ENCODE data around the gene ZNF717.

The ZNF717 gene

DNA sequence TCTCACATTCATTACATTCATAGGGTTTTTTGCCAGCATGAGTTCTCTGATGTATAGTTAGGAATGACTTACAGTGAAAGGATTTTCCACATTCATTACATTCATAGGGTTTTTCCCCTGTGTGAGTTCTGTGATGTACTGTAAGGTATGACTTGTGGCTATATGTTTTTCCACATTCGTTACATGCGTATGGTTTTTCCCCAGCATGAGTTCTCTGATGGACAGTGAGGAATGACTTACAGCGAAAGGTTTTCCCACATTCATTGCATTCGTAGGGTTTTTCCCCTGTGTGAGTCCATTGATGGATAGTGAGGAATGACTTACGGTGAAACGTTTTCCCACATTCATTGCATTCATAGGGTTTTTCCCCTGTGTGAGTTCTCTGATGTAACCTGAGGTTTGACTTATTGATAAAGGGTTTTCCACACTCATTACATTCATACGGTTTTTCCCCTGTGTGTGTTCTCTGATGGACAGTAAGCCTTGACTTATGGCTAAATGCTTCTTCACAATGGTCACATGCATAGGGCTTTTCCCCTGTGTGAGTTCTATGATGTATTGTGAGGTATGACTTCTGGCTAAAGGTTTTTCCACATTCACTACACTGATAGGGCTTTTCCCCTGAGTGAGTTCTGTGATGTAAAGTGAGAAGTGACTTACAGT, 47.4 kb downstream of the ZNF717 start:
- no peak for ATAC-seq
- TF ChIP-seq CREB5 (CRISPR knock-in tag; IDR thresholded peaks at IDR 0.05; ENCODE audit: low read depth), result no peak
- no peak for TF ChIP-seq ISL1 (CRISPR knock-in tag; IDR thresholded peaks at IDR 0.05)
- no peak for TF ChIP-seq CSDC2 (CRISPR knock-in tag; IDR thresholded peaks at IDR 0.05)
- TF ChIP-seq, protein P1, sequence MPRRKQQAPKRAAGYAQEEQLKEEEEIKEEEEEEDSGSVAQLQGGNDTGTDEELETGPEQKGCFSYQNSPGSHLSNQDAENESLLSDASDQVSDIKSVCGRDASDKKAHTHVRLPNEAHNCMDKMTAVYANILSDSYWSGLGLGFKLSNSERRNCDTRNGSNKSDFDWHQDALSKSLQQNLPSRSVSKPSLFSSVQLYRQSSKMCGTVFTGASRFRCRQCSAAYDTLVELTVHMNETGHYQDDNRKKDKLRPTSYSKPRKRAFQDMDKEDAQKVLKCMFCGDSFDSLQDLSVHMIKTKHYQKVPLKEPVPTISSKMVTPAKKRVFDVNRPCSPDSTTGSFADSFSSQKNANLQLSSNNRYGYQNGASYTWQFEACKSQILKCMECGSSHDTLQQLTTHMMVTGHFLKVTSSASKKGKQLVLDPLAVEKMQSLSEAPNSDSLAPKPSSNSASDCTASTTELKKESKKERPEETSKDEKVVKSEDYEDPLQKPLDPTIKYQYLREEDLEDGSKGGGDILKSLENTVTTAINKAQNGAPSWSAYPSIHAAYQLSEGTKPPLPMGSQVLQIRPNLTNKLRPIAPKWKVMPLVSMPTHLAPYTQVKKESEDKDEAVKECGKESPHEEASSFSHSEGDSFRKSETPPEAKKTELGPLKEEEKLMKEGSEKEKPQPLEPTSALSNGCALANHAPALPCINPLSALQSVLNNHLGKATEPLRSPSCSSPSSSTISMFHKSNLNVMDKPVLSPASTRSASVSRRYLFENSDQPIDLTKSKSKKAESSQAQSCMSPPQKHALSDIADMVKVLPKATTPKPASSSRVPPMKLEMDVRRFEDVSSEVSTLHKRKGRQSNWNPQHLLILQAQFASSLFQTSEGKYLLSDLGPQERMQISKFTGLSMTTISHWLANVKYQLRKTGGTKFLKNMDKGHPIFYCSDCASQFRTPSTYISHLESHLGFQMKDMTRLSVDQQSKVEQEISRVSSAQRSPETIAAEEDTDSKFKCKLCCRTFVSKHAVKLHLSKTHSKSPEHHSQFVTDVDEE (CRISPR knock-in tag; IDR thresholded peaks at IDR 0.05), result no peak
- TF ChIP-seq, protein P2, sequence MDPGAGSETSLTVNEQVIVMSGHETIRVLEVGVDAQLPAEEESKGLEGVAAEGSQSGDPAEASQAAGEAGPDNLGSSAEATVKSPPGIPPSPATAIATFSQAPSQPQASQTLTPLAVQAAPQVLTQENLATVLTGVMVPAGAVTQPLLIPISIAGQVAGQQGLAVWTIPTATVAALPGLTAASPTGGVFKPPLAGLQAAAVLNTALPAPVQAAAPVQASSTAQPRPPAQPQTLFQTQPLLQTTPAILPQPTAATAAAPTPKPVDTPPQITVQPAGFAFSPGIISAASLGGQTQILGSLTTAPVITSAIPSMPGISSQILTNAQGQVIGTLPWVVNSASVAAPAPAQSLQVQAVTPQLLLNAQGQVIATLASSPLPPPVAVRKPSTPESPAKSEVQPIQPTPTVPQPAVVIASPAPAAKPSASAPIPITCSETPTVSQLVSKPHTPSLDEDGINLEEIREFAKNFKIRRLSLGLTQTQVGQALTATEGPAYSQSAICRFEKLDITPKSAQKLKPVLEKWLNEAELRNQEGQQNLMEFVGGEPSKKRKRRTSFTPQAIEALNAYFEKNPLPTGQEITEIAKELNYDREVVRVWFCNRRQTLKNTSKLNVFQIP (CRISPR knock-in tag; IDR thresholded peaks at IDR 0.05; ENCODE audit: borderline replicate concordance, low read depth), result no peak
- TF ChIP-seq, protein P3, sequence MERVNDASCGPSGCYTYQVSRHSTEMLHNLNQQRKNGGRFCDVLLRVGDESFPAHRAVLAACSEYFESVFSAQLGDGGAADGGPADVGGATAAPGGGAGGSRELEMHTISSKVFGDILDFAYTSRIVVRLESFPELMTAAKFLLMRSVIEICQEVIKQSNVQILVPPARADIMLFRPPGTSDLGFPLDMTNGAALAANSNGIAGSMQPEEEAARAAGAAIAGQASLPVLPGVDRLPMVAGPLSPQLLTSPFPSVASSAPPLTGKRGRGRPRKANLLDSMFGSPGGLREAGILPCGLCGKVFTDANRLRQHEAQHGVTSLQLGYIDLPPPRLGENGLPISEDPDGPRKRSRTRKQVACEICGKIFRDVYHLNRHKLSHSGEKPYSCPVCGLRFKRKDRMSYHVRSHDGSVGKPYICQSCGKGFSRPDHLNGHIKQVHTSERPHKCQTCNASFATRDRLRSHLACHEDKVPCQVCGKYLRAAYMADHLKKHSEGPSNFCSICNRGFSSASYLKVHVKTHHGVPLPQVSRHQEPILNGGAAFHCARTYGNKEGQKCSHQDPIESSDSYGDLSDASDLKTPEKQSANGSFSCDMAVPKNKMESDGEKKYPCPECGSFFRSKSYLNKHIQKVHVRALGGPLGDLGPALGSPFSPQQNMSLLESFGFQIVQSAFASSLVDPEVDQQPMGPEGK (CRISPR knock-in tag; IDR thresholded peaks at IDR 0.05; ENCODE audit: borderline replicate concordance), result no peak
- no peak for TF ChIP-seq TOX (CRISPR knock-in tag; IDR thresholded peaks at IDR 0.05; ENCODE audit: borderline replicate concordance)
- no peak for TF ChIP-seq ZC3H10 (CRISPR knock-in tag; IDR thresholded peaks at IDR 0.05)
- TF ChIP-seq GLIS3 (CRISPR knock-in tag; IDR thresholded peaks at IDR 0.05), result no peak
- TF ChIP-seq ZNF8 (CRISPR knock-in tag; IDR thresholded peaks at IDR 0.05), result no peak
- TF ChIP-seq SNAI2 (CRISPR knock-in tag; IDR thresholded peaks at IDR 0.05), result no peak
- TF ChIP-seq ARNTL (CRISPR knock-in tag; IDR thresholded peaks at IDR 0.05; ENCODE audit: borderline replicate concordance, low read depth), result no peak

DNA sequence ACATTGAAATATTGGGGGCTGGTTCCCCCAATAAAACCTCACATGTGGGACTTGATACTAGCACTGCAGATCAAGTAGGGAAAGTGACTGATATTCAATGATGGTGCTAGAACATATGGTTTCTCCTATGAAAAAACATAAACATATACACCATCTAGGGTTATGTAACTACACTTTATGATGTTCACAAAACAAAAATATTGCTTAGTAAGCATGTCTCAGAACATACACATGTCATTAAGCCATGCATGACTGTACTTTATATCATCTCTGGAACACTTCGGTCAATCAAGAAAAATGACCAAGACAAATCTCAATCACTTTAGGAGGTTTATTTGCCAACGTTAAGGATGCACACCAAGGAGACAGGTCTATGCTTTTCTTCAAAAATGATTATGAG, 57.4 kb downstream of the ZNF717 start:
- ATAC-seq, result no peak
- TF ChIP-seq SNAI2 (CRISPR knock-in tag; IDR thresholded peaks at IDR 0.05), result no peak
- TF ChIP-seq CSDC2 (CRISPR knock-in tag; IDR thresholded peaks at IDR 0.05), result no peak
- TF ChIP-seq PPARA (CRISPR knock-in tag; IDR thresholded peaks at IDR 0.05; ENCODE audit: borderline replicate concordance), result no peak
- TF ChIP-seq ESRRG (CRISPR knock-in tag; IDR thresholded peaks at IDR 0.05), result no peak
- TF ChIP-seq GLIS3 (CRISPR knock-in tag; IDR thresholded peaks at IDR 0.05), result no peak
- TF ChIP-seq ZC3H10 (CRISPR knock-in tag; IDR thresholded peaks at IDR 0.05), result no peak
- TF ChIP-seq BACH2 (CRISPR knock-in tag; IDR thresholded peaks at IDR 0.05; ENCODE audit: borderline replicate concordance), result no peak
- no peak for TF ChIP-seq TOX (CRISPR knock-in tag; IDR thresholded peaks at IDR 0.05; ENCODE audit: borderline replicate concordance)

DNA sequence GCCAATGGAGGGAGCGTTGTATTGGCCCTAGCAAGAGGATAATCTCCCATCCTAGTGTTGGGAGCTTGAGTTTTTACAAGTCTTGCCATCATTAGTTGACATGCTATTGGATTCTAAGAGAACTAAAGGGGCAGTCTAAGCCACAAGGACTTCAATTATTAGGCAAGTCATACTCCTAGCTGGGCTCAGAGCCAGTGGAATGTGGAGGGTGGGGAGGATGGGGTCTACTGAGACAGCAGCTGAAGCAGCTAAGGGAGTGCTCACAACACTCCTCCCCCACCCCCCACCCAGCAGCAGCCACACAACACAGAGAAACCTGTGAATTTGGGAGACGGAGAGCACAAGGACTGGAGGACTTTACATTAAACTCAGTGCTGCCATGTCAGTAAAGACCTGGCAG, 93.3 kb downstream of the ZNF717 start:
- no peak for ATAC-seq
- no peak for TF ChIP-seq GLIS3 (CRISPR knock-in tag; IDR thresholded peaks at IDR 0.05)
- TF ChIP-seq, protein P1 (CRISPR knock-in tag; IDR thresholded peaks at IDR 0.05), result no peak
- TF ChIP-seq ZNF565 (CRISPR knock-in tag; conservative IDR thresholded peaks at IDR 0.05; ENCODE audit: low read depth), result no peak
- TF ChIP-seq ZC3H10 (CRISPR knock-in tag; IDR thresholded peaks at IDR 0.05), result no peak
- no peak for TF ChIP-seq PPARA (CRISPR knock-in tag; IDR thresholded peaks at IDR 0.05; ENCODE audit: borderline replicate concordance)
- TF ChIP-seq TCF4 (CRISPR knock-in tag; IDR thresholded peaks at IDR 0.05; ENCODE audit: borderline replicate concordance), result no peak
- TF ChIP-seq TOX (CRISPR knock-in tag; IDR thresholded peaks at IDR 0.05; ENCODE audit: borderline replicate concordance), result no peak
- TF ChIP-seq ZFP3 (CRISPR knock-in tag; IDR thresholded peaks at IDR 0.05), result no peak
- no peak for TF ChIP-seq RARB (CRISPR knock-in tag; IDR thresholded peaks at IDR 0.05)
- TF ChIP-seq, protein P3 (CRISPR knock-in tag; IDR thresholded peaks at IDR 0.05; ENCODE audit: borderline replicate concordance), result no peak
- no peak for TF ChIP-seq ESRRG (CRISPR knock-in tag; IDR thresholded peaks at IDR 0.05)
